ENCODE measurements around the gene C4B. TPM values are rescaled to one million over a fixed set of nuclear protein-coding genes. Genes with fewer than 3 reads are reported as not detected.

C4B gene
- total RNA-seq, 4 donors from 2014 or later = 15.4 to 912 (median 204) TPM

- ATAC-seq (ENCODE audit: low FRiP score) (no peak), DNase-seq (ENCODE audit: low spot score) (no peak)
- TF ChIP-seq, protein P1, sequence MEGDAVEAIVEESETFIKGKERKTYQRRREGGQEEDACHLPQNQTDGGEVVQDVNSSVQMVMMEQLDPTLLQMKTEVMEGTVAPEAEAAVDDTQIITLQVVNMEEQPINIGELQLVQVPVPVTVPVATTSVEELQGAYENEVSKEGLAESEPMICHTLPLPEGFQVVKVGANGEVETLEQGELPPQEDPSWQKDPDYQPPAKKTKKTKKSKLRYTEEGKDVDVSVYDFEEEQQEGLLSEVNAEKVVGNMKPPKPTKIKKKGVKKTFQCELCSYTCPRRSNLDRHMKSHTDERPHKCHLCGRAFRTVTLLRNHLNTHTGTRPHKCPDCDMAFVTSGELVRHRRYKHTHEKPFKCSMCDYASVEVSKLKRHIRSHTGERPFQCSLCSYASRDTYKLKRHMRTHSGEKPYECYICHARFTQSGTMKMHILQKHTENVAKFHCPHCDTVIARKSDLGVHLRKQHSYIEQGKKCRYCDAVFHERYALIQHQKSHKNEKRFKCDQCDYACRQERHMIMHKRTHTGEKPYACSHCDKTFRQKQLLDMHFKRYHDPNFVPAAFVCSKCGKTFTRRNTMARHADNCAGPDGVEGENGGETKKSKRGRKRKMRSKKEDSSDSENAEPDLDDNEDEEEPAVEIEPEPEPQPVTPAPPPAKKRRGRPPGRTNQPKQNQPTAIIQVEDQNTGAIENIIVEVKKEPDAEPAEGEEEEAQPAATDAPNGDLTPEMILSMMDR (IDR thresholded peaks at IDR 0.05) = no peak
Measured at GRCh38 chr6:32079566-32080290, 65.1 kb downstream of the C4B start.

- ATAC-seq (ENCODE audit: low FRiP score) (peak; percentile 63), DNase-seq (ENCODE audit: low spot score) (peak; percentile 50)
- TF ChIP-seq, protein P1 (IDR thresholded peaks at IDR 0.05) = no peak
Measured at GRCh38 chr6:32081168-32081990, 66.8 kb downstream of the C4B start.

DNA sequence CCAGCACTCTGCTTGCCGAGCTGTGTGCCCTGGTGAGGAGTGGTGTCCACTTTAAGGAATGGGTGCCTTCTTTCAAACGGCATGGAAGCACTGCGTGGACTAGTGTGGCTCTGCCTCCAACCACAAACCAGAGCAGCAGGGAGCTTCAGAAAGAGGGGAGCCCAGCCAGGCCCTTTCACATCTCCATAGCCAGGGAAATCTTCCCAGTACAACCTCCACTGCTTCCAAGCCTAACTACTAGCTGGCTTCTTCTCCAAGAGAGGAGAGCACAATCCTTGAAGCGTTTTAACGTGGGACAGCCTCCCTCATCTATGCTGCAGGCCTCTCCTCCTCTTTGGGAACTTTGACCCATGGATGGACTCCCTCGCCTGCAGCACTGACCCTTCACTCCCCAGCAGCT is 67.9 kb downstream of the C4B start:
- no peak for DNase-seq (ENCODE audit: low spot score)
- TF ChIP-seq, protein P1 (IDR thresholded peaks at IDR 0.05) = no peak
- no peak for ATAC-seq (ENCODE audit: low FRiP score)

DNA sequence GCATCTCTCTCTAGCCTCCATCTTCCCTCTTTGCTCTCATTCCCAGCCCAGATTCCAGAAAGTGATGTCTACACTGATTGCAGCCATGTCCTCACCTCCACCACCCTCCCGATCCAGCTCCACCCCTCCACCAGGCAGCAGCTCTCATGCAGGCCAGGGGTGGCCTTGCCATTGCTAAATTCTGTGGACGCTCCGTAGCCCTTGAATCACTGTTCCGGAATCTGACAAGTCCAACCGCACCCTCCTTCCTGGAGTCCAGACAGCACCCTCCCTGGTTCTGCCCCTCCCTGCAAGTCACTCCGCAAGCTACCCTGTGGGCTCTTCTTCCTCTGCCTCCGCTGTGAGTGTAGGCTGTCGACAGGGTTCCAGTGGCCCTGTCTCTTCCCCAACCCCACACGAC is 68.3 kb downstream of the C4B start:
- TF ChIP-seq, protein P1 (IDR thresholded peaks at IDR 0.05) = no peak
- peak; percentile 51 for DNase-seq (ENCODE audit: low spot score)
- peak; percentile 73 for ATAC-seq (ENCODE audit: low FRiP score)

GRCh38 chr6:32083812-32084768 is 69.5 kb downstream of the C4B start:
- no peak for DNase-seq (ENCODE audit: low spot score)
- ATAC-seq (ENCODE audit: low FRiP score) = no peak
- TF ChIP-seq, protein P1 (IDR thresholded peaks at IDR 0.05) = no peak

DNA sequence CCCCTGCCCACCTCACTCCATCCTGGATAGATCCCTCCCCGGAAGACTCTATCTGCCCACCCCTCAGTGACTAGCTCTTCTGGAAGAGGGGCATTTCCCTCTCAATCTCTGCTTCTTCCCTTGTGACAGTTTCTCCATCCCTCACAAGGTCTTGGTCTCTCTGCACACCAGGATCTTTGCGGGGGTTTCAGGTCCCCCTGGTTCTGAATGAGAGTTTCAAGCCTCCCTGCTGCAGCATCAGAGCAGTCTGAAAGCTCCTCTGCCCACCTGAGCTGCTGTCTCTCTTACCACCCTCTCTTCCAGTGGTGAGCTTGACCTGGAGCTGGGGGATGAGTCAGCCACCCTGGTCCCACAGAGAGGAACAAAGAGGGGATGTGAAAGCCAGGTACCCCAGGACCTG is 70.2 kb downstream of the C4B start:
- ATAC-seq (ENCODE audit: low FRiP score) = no peak

More for the DNA sequence above, 70.2 kb downstream of the C4B start:
- DNase-seq (ENCODE audit: low spot score) = no peak
- TF ChIP-seq, protein P1 (IDR thresholded peaks at IDR 0.05) = no peak

Small RNA genes within 50 kb of the gene (small RNA-seq; reads per million reads assigned to genes)
- gene RNA5SP206 = not detected

Other genes with a start within 250 kb of the C4B start
- gene VWA7, start 237.5 kb upstream of the C4B start, total RNA-seq = 1 to 10 TPM in 1 of 4 donors, under 1 TPM in 2, not detected in 1; 0.36 to 1.6 (median 0.56) TPM
- 10 to 100 TPM; 31.6 to 47.0 (median 34.6) TPM for gene VARS1, start 219.0 kb upstream of the C4B start, total RNA-seq
- gene LSM2, start 207.8 kb upstream of the C4B start, total RNA-seq = 10 to 100 TPM; 19.8 to 35.1 (median 30.4) TPM
- gene HSPA1L, start 199.5 kb upstream of the C4B start, total RNA-seq = 1 to 10 TPM in 3 of 4 donors, under 1 TPM in 1; 0.48 to 3.0 (median 1.9) TPM
- 1,000 to 10,000 TPM in 1 of 4 donors, 100 to 1,000 TPM in 3; 155 to 1,684 (median 309) TPM for gene HSPA1A, start 199.3 kb upstream of the C4B start, total RNA-seq
- 1,000 to 10,000 TPM in 1 of 4 donors, 100 to 1,000 TPM in 3; 174 to 1,642 (median 258) TPM for gene HSPA1B, start 187.1 kb upstream of the C4B start, total RNA-seq
- gene NEU1, start 152.0 kb upstream of the C4B start, total RNA-seq = 10 to 100 TPM; 44.1 to 63.8 (median 55.2) TPM
- gene SLC44A4, start 135.8 kb upstream of the C4B start, total RNA-seq = under 1 TPM in 3 of 4 donors, not detected in 1; 0.19 to 0.84 (median 0.38) TPM
- 10 to 100 TPM; 17.4 to 25.9 (median 20.0) TPM for gene EHMT2, start 117.1 kb upstream of the C4B start, total RNA-seq
- 1 to 10 TPM in 3 of 4 donors, under 1 TPM in 1; 0.48 to 1.9 (median 1.4) TPM for gene ZBTB12, start 112.7 kb upstream of the C4B start, total RNA-seq
- 10 to 100 TPM; 30.6 to 96.1 (median 46.0) TPM for gene C2, start 87.1 kb upstream of the C4B start, total RNA-seq
- gene CFB, start 68.7 kb upstream of the C4B start, total RNA-seq = 1,000 to 10,000 TPM in 1 of 4 donors, 100 to 1,000 TPM in 2, 10 to 100 TPM in 1; 16.7 to 1,024 (median 264) TPM
- gene NELFE, start 55.8 kb upstream of the C4B start, total RNA-seq = 10 to 100 TPM; 67.0 to 94.0 (median 75.0) TPM
- gene SKIC2, start 55.6 kb upstream of the C4B start, total RNA-seq = 10 to 100 TPM; 31.3 to 50.8 (median 44.8) TPM
- gene DXO, start 42.7 kb upstream of the C4B start, total RNA-seq = 10 to 100 TPM; 15.6 to 19.9 (median 18.4) TPM
- 100 to 1,000 TPM in 3 of 4 donors, 10 to 100 TPM in 1; 16.6 to 652 (median 239) TPM for gene C4A, start 32.7 kb upstream of the C4B start, total RNA-seq
- gene CYP21A2, start 23.6 kb downstream of the C4B start, total RNA-seq = 1 to 10 TPM in 3 of 4 donors, under 1 TPM in 1; 0.63 to 5.7 (median 2.8) TPM
- gene TNXB, start 94.5 kb downstream of the C4B start, total RNA-seq = 100 to 1,000 TPM; 129 to 311 (median 137) TPM
- 10 to 100 TPM; 23.2 to 44.3 (median 24.4) TPM for gene ATF6B, start 113.5 kb downstream of the C4B start, total RNA-seq
- gene FKBPL, start 115.5 kb downstream of the C4B start, total RNA-seq = 1 to 10 TPM; 2.1 to 3.9 (median 2.7) TPM
- 1 to 10 TPM in 1 of 4 donors, under 1 TPM in 3; 0.24 to 1.0 (median 0.34) TPM for gene PRRT1, start 137.1 kb downstream of the C4B start, total RNA-seq
- 100 to 1,000 TPM in 1 of 4 donors, 10 to 100 TPM in 3; 21.5 to 161 (median 34.3) TPM for gene PPT2, start 139.3 kb downstream of the C4B start, total RNA-seq
- gene EGFL8, start 149.8 kb downstream of the C4B start, total RNA-seq = 10 to 100 TPM in 3 of 4 donors, 1 to 10 TPM in 1; 8.9 to 17.3 (median 13.3) TPM
- gene AGPAT1, start 161.3 kb downstream of the C4B start, total RNA-seq = 10 to 100 TPM; 26.4 to 40.9 (median 35.7) TPM
- 10 to 100 TPM; 35.1 to 59.1 (median 50.6) TPM for gene RNF5, start 163.6 kb downstream of the C4B start, total RNA-seq
- 1 to 10 TPM in 3 of 4 donors, under 1 TPM in 1; 0.48 to 9.3 (median 1.2) TPM for gene AGER, start 169.5 kb downstream of the C4B start, total RNA-seq
- gene PBX2, start 175.4 kb downstream of the C4B start, total RNA-seq = 10 to 100 TPM; 27.7 to 65.3 (median 34.6) TPM
- 10 to 100 TPM in 3 of 4 donors, 1 to 10 TPM in 1; 9.7 to 28.3 (median 23.2) TPM for gene GPSM3, start 177.8 kb downstream of the C4B start, total RNA-seq
- 100 to 1,000 TPM in 1 of 4 donors, 10 to 100 TPM in 3; 15.1 to 208 (median 49.7) TPM for gene NOTCH4, start 209.3 kb downstream of the C4B start, total RNA-seq

Measured in omental fat pad (tissue), 4 donors.